22Rv1 (cell line): ENCODE data around the gene SKI.

Source experiments
- ZFX ChIP-seq: fragments of 450-650 bp; IDR thresholded peaks from 2 replicates; pipeline ENCODE4 v1.6.1; 2017; ENCODE audit warnings: antibody characterized with exemption, borderline replicate concordance
- TF ChIP-seq, protein P1 (sequence below): fragments of 450-650 bp; IDR thresholded peaks from 2 replicates; pipeline ENCODE4 v1.5.1; 2017; ENCODE audit warnings: mild to moderate bottlenecking

DNA sequence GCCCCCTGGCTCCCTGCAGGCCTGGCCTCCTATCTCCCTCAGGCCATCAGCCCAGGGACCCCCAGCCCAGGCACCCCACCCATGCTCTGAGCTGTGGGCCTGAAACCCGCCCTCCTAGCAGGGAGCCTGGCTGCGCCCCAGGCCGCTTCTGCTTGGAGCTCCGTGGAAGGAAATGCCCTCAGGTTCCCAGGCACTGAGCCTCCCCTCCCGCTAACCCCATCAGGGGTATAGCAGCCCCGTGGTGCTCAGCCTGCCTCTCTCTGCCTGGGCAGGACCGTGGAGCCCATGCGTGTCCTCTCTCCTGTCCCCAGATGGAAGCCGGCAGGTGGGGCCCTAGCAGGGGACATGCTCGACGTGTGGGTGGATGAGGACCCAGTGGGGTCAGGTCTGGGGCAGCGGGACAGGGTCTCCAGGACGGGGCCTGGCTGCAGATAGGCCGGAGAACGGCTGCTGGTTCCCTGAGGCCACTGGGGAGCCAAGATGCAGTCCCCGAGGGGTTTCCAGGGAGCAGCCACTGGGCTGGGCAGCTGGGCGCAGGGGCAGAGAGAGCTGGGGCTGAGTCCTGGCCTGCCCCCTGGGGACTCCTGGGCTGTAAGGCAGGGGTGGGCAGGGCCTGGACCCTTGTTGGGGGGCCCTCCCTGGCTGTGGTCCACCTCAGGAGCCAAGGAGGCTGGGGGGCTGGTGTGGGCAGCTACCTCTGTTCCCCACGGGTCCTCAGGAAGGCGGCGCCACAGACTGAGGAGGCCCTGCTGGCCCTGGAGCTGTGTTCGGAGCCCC lies 87.7 kb downstream of the SKI start:
- TF ChIP-seq, protein P1, sequence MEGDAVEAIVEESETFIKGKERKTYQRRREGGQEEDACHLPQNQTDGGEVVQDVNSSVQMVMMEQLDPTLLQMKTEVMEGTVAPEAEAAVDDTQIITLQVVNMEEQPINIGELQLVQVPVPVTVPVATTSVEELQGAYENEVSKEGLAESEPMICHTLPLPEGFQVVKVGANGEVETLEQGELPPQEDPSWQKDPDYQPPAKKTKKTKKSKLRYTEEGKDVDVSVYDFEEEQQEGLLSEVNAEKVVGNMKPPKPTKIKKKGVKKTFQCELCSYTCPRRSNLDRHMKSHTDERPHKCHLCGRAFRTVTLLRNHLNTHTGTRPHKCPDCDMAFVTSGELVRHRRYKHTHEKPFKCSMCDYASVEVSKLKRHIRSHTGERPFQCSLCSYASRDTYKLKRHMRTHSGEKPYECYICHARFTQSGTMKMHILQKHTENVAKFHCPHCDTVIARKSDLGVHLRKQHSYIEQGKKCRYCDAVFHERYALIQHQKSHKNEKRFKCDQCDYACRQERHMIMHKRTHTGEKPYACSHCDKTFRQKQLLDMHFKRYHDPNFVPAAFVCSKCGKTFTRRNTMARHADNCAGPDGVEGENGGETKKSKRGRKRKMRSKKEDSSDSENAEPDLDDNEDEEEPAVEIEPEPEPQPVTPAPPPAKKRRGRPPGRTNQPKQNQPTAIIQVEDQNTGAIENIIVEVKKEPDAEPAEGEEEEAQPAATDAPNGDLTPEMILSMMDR: no peak
- TF ChIP-seq ZFX: no peak
